ENCODE data around the gene PCDHB10. TPM values are rescaled to one million over a fixed set of nuclear protein-coding genes. Genes with fewer than 3 reads are reported as not detected.

Gene PCDHB10
- polyA plus RNA-seq, 1 donor, result 5.3 TPM

Other genes starting within 250 kb of the PCDHB10 start
- gene PCDHAC2, start 225.9 kb upstream of the PCDHB10 start, polyA plus RNA-seq (ENCODE audit: insufficient read length), result 2.0 TPM
- 0.14 TPM for gene PCDHB1, start 141.0 kb upstream of the PCDHB10 start, polyA plus RNA-seq (ENCODE audit: insufficient read length)
- gene PCDHB2, start 97.7 kb upstream of the PCDHB10 start, polyA plus RNA-seq (ENCODE audit: insufficient read length), result 4.4 TPM
- 2.6 TPM for gene PCDHB3, start 91.9 kb upstream of the PCDHB10 start, polyA plus RNA-seq (ENCODE audit: insufficient read length)
- gene PCDHB4, start 70.5 kb upstream of the PCDHB10 start, polyA plus RNA-seq (ENCODE audit: insufficient read length), result 3.1 TPM
- gene PCDHB5, start 57.1 kb upstream of the PCDHB10 start, polyA plus RNA-seq (ENCODE audit: insufficient read length), result 3.2 TPM
- 2.4 TPM for gene PCDHB6, start 42.3 kb upstream of the PCDHB10 start, polyA plus RNA-seq (ENCODE audit: insufficient read length)
- gene PCDHB7, start 19.7 kb upstream of the PCDHB10 start, polyA plus RNA-seq (ENCODE audit: insufficient read length), result 3.2 TPM
- gene PCDHB8, start 14.6 kb upstream of the PCDHB10 start, polyA plus RNA-seq (ENCODE audit: insufficient read length), result 2.1 TPM
- 3.9 TPM for gene PCDHB16, start 10.0 kb upstream of the PCDHB10 start, polyA plus RNA-seq (ENCODE audit: insufficient read length)
- gene PCDHB9, start 5.2 kb upstream of the PCDHB10 start, polyA plus RNA-seq (ENCODE audit: insufficient read length), result 3.2 TPM
- 4.4 TPM for gene PCDHB11, start 7.3 kb downstream of the PCDHB10 start, polyA plus RNA-seq (ENCODE audit: insufficient read length)
- gene PCDHB12, start 16.4 kb downstream of the PCDHB10 start, polyA plus RNA-seq (ENCODE audit: insufficient read length), result 4.7 TPM
- gene PCDHB13, start 21.6 kb downstream of the PCDHB10 start, polyA plus RNA-seq (ENCODE audit: insufficient read length), result 2.8 TPM
- gene PCDHB14, start 31.0 kb downstream of the PCDHB10 start, polyA plus RNA-seq (ENCODE audit: insufficient read length), result 7.5 TPM
- 9.4 TPM for gene PCDHB15, start 53.0 kb downstream of the PCDHB10 start, polyA plus RNA-seq (ENCODE audit: insufficient read length)
- gene SLC25A2, start 111.7 kb downstream of the PCDHB10 start, polyA plus RNA-seq (ENCODE audit: insufficient read length), result not detected
- 76.5 TPM for gene TAF7, start 128.4 kb downstream of the PCDHB10 start, polyA plus RNA-seq (ENCODE audit: insufficient read length)
- 0.77 TPM for gene PCDHGA1, start 138.2 kb downstream of the PCDHB10 start, polyA plus RNA-seq (ENCODE audit: insufficient read length)
- gene PCDHGA2, start 146.4 kb downstream of the PCDHB10 start, polyA plus RNA-seq (ENCODE audit: insufficient read length), result 2.1 TPM
- gene PCDHGA3, start 151.5 kb downstream of the PCDHB10 start, polyA plus RNA-seq (ENCODE audit: insufficient read length), result 1.0 TPM
- 0.45 TPM for gene PCDHGB1, start 157.7 kb downstream of the PCDHB10 start, polyA plus RNA-seq (ENCODE audit: insufficient read length)
- gene PCDHGA4, start 162.7 kb downstream of the PCDHB10 start, polyA plus RNA-seq (ENCODE audit: insufficient read length), result 1.6 TPM
- 2.8 TPM for gene PCDHGB2, start 167.6 kb downstream of the PCDHB10 start, polyA plus RNA-seq (ENCODE audit: insufficient read length)
- 2.6 TPM for gene PCDHGA5, start 171.8 kb downstream of the PCDHB10 start, polyA plus RNA-seq (ENCODE audit: insufficient read length)
- 1.8 TPM for gene PCDHGB3, start 177.9 kb downstream of the PCDHB10 start, polyA plus RNA-seq (ENCODE audit: insufficient read length)
- 4.4 TPM for gene PCDHGA6, start 181.5 kb downstream of the PCDHB10 start, polyA plus RNA-seq (ENCODE audit: insufficient read length)
- gene PCDHGA7, start 190.4 kb downstream of the PCDHB10 start, polyA plus RNA-seq (ENCODE audit: insufficient read length), result 1.6 TPM
- gene PCDHGB4, start 195.3 kb downstream of the PCDHB10 start, polyA plus RNA-seq (ENCODE audit: insufficient read length), result 2.6 TPM
- 0.80 TPM for gene PCDHGA8, start 200.3 kb downstream of the PCDHB10 start, polyA plus RNA-seq (ENCODE audit: insufficient read length)
- 4.1 TPM for gene PCDHGB5, start 205.6 kb downstream of the PCDHB10 start, polyA plus RNA-seq (ENCODE audit: insufficient read length)
- gene PCDHGA9, start 210.4 kb downstream of the PCDHB10 start, polyA plus RNA-seq (ENCODE audit: insufficient read length), result 4.4 TPM
- gene PCDHGB6, start 215.7 kb downstream of the PCDHB10 start, polyA plus RNA-seq (ENCODE audit: insufficient read length), result 4.0 TPM
- 1.6 TPM for gene PCDHGA10, start 220.6 kb downstream of the PCDHB10 start, polyA plus RNA-seq (ENCODE audit: insufficient read length)
- 9.9 TPM for gene PCDHGB7, start 225.3 kb downstream of the PCDHB10 start, polyA plus RNA-seq (ENCODE audit: insufficient read length)
- gene PCDHGA11, start 228.7 kb downstream of the PCDHB10 start, polyA plus RNA-seq (ENCODE audit: insufficient read length), result 3.0 TPM
- 2.4 TPM for gene PCDHGA12, start 238.2 kb downstream of the PCDHB10 start, polyA plus RNA-seq (ENCODE audit: insufficient read length)